Measurements from ENCODE around the gene KIF21B.

Gene KIF21B

DNA sequence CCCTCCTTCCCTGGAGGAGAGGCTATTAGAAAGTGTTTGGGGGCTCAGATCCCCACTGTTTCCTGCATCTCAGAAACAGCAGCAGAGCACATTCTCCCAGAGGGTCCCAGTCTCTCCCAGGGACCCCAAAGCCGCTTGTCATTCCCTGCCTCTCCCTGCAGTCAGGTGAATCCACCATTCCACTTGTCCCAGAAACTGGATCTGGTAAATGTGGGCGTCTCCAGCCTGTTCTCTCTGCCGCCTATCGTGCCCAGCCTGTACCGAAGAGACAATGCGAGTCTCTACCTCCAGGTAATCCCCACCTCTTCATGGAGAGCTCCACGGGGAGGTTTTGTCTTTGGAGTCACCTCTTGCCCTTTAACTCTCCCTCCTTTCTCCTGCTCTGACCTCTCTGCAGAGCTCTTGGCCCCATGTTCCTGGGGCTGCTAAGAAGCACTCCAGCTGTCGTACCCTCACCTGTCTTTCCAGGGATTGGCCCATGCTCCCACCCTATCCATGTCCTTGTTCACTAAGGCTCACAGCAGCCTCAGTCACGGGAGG is 101.9 kb downstream of the KIF21B start:
- DNase-seq (no peak), ATAC-seq (ENCODE audit: insufficient read depth, low read depth) (no peak)
- Histone ChIP-seq H3K4me1 (ENCODE audit: insufficient read depth, low read length) (no peaks in the 10 kb centered on the region), H2AFZ (ENCODE audit: low read depth, low read length) (no peak overlapping the region), H3K4me2 (ENCODE audit: insufficient read depth, low read length) (no peak overlapping the region), H3K4me3 (ENCODE audit: low read depth in 1 of 2, low read length in 2 of 2) (no peak overlapping the region), H3K27me3 (ENCODE audit: insufficient read depth, low read length, poor library complexity) (no peaks in the 10 kb centered on the region), H4K20me1 (ENCODE audit: insufficient read depth, low read length) (no peaks in the 10 kb centered on the region; the same call in 1 of the 2 replicates), H3K27ac (ENCODE audit: low read length) (no peak overlapping the region), H3K9ac (ENCODE audit: low read depth, low read length) (no peak overlapping the region), H3K36me3 (ENCODE audit: insufficient read depth, low read length) (no peaks in the 10 kb centered on the region), H3K79me2 (ENCODE audit: insufficient read depth, low read length) (no peaks in the 10 kb centered on the region), H3K9me3 (ENCODE audit: insufficient read depth, low read length, severe bottlenecking) (no peaks in the 10 kb centered on the region)
- TF ChIP-seq, protein P1, sequence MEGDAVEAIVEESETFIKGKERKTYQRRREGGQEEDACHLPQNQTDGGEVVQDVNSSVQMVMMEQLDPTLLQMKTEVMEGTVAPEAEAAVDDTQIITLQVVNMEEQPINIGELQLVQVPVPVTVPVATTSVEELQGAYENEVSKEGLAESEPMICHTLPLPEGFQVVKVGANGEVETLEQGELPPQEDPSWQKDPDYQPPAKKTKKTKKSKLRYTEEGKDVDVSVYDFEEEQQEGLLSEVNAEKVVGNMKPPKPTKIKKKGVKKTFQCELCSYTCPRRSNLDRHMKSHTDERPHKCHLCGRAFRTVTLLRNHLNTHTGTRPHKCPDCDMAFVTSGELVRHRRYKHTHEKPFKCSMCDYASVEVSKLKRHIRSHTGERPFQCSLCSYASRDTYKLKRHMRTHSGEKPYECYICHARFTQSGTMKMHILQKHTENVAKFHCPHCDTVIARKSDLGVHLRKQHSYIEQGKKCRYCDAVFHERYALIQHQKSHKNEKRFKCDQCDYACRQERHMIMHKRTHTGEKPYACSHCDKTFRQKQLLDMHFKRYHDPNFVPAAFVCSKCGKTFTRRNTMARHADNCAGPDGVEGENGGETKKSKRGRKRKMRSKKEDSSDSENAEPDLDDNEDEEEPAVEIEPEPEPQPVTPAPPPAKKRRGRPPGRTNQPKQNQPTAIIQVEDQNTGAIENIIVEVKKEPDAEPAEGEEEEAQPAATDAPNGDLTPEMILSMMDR (IDR thresholded peaks at IDR 0.05; ENCODE audit: borderline replicate concordance, extremely low read depth, low read length, poor library complexity, severe bottlenecking), result no peak
- TF ChIP-seq EZH2 (IDR thresholded peaks at IDR 0.05; ENCODE audit: borderline replicate concordance, low read depth, low read length, severe bottlenecking), result no peak

Data from DND-41 (cell line).